ENCODE data around the gene HHAT.

HHAT gene

GRCh38 chr1:210437111-210437510 is 108.4 kb downstream of the HHAT start:
- no peak for DNase-seq (ENCODE audit: low read depth in 4 of 4, low spot score in 1 of 4)

DNA sequence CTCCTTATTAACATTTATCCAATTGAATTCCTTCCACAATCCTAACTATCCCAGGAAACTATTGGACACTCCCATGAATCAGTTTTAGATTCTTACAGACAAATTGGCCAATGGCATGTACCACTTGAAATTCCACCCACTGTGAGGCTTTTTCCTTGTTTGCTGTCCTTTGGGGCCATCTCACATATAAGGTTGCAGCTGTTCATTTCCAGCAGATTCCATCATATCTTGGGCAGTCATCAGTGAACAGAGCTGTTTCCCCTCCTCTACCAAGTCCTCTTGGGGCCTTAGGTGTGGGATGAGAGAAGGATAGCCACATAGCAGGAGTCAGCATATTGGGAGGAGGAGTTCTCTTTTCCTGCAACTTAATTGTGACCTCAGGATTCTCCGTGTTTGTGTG is 109.1 kb downstream of the HHAT start:
- DNase-seq (ENCODE audit: low read depth in 4 of 4, low spot score in 1 of 4) = no peak

- DNase-seq (ENCODE audit: low read depth in 4 of 4, low spot score in 1 of 4) = no peak
Observed at GRCh38 chr1:210438928-210439841, 110.5 kb downstream of the HHAT start.

- DNase-seq (ENCODE audit: low read depth in 4 of 4, low spot score in 1 of 4) = no peak
Observed at GRCh38 chr1:210440081-210440480, 111.4 kb downstream of the HHAT start.

- no peak for DNase-seq (ENCODE audit: low read depth in 4 of 4, low spot score in 1 of 4)
Observed at GRCh38 chr1:210441028-210441427, 112.3 kb downstream of the HHAT start.

DNA sequence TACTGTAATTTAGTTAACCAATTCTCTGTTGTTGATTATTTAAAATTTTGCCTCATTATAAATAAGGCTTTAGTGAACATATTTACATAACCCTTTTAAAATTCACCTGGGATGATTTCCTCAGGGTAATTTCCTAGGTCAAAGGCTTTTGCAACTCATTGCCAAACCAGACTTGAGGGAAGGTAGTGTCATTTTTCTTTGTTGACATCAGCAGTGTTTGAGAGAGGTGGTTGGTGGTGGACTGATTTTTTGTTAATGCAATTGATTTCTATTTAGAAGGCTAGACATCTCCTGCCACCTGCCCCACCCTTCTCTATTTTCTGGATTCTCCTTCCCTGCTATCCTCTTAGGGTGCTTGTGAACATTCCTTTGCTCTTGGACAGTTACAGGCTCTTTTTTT is 116.8 kb downstream of the HHAT start:
- no peak for DNase-seq (ENCODE audit: low read depth in 4 of 4, low spot score in 1 of 4)

DNA sequence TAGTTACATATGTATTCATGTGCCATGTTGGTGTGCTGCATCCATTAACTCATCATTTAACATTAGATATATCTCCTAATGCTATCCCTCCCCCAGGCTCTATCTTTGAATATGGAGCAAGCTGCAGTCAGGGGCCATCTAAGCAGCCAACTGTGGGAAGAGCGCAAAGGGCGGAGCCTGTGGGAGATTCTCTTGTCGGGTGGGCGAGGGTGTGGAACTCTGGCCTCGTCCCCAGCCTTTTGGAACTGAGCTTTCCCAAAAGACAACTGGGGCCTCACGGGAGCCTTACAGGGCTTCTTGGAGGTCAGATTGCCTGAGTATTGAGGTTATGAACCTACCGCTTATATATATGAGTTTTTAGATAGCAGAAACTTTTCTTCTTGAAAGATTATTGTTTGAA is 117.2 kb downstream of the HHAT start:
- no peak for DNase-seq (ENCODE audit: low read depth in 4 of 4, low spot score in 1 of 4)

- peak; percentile 44 to 80 (median 59) for DNase-seq (ENCODE audit: low read depth in 4 of 4, low spot score in 1 of 4)
Observed at GRCh38 chr1:210446479-210446878, 117.8 kb downstream of the HHAT start.

- no peak for DNase-seq (ENCODE audit: low read depth in 4 of 4, low spot score in 1 of 4)
Observed at GRCh38 chr1:210447456-210448057, 118.9 kb downstream of the HHAT start.

DNA sequence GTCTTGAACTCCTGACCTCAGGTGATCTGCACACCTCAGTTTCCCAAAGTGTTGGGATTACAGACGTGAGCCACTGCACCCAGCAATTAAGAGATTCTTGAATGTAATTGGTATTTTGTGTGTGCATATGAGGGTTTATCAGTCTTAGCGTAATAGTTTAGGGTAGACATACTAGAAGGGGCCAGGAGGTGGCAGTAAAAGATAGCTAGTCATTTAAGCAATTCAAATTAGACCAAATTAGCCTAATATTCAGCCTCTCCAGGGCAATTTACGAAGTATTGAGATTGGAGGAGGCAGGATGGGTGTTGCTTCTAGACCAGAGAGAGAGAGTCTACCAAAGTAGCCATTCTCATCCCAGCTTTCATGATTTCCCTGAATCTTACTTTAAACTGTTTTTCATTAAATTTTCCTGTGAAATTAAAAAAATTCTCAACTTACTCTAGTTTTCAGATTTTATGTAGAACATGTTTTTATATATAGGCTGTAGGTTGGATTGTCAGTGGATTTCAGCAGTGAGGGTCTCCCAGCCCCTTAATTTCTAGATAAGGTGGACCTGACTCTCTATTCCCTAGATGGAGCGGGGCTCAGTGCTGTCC is 119.7 kb downstream of the HHAT start:
- DNase-seq (ENCODE audit: low read depth in 4 of 4, low spot score in 1 of 4) = no peak

- no peak for DNase-seq (ENCODE audit: low read depth in 4 of 4, low spot score in 1 of 4)
Observed at GRCh38 chr1:210455840-210456603, 127.3 kb downstream of the HHAT start.

DNA sequence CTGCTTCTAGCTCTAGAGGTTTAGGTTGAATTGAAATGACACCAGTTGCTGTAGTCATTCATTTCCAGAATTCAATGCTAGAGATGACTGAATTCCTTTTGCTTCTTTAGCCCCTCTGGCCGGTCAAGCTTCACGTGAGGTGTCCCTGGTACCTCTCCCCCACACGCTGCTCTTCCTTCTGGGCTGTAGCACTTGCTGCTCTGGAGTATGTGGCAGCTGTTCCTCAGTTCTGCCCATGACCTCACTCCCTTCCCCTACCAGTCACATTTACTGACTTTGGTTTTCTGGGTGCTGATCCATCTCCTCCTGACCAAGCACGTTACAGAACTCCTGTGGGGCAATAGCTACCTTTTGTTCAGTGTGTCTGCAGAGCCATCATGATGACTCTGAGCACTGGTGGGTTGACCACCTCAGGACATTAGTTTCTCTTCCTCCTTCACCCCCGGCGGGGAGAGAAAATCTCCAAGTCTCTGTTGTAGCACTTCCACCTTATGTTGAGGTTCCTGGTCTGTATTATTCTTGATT is 128.1 kb downstream of the HHAT start:
- no peak for DNase-seq (ENCODE audit: low read depth in 4 of 4, low spot score in 1 of 4)

DNA sequence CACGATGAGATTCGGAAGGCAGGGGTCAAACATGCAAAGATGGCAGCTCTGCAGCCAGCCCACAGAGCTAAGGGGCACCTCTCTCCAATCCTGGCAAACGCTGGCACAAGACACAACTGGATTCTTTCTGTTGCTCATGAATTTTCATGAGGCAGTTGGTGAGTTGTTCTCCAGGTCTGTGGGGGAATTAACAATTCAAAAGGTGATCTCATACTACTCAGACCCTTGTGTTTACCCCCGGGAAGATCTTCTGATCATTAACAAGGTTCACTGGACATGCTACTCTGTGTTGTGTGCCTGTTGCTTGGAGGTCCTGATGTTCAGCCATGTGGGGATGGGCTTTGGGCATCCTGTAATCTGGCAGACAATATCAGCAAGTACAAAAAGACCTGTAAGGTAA is 128.9 kb downstream of the HHAT start:
- no peak for DNase-seq (ENCODE audit: low read depth in 4 of 4, low spot score in 1 of 4)

GRCh38 chr1:210464519-210465039 is 135.9 kb downstream of the HHAT start:
- DNase-seq (ENCODE audit: low read depth in 4 of 4, low spot score in 1 of 4) = no peak

DNA sequence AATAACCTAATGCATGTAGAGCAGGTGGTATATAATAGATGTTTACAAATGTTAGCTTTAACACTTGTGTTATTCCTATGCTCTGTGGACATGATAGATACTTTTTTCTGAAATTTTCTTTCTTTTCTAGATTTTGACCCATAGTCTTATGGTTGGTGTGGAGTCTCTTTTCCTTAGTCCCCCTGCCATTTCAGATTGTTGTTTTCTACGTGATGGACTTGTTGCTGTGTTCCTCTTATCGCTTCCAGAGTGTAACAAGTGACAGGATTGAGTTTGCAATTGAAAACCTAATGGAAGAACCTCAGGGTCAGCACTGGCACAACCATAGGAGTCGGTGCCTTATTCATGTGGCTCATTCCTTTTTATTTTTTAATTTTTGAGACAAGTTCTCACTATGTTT is 136.4 kb downstream of the HHAT start:
- no peak for DNase-seq (ENCODE audit: low read depth in 4 of 4, low spot score in 1 of 4)

DNA sequence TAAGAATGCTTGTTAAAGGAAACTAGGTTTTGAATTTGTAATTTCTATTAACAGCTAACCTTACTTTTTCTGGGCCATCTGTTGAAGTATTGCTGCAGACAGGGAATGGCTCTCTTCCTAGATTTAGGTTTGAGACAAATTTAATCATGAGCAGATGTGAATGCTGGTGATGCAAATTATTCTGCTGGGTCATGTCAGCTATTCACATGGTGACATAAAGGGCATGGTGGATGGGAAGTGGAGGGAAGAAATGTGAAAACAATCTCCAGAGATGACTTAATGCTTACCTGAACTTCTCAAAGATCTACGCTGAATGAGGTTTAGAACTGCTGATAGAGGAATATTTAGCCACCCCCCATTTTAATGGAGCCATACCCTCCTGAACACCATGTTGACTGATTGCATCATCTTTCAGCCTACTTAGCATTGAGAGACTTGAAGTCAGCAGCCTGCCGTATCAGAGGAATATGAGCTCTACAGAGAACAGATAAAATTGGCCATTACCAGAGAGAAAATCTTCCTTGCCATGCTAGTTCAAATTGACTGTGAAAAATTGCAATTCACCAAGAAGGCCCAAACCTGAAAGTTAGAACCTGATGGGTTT is 138.8 kb downstream of the HHAT start:
- no peak for DNase-seq (ENCODE audit: low read depth in 4 of 4, low spot score in 1 of 4)

DNA sequence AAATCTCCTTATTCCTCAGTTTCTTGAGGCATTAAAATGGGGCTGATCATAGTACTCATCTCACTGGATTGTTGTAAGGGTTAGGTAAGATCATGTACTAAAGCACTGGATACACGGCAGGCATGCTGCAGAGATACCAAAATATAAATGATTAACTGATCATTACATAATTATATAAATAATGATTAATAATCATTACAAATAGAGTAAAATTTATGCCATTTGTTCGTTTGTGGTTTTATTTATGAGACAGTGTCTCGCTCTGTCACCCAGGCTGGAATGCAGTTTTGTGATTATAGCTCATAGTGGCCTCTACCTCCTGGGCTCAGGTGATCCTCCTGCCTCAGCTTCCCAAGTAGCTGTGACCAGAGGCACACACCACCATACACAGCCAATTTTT is 140.7 kb downstream of the HHAT start:
- no peak for DNase-seq (ENCODE audit: low read depth in 4 of 4, low spot score in 1 of 4)

- no peak for DNase-seq (ENCODE audit: low read depth in 4 of 4, low spot score in 1 of 4)
Observed at GRCh38 chr1:210475321-210475720, 146.6 kb downstream of the HHAT start.

GRCh38 chr1:210475806-210476205 is 147.1 kb downstream of the HHAT start:
- no peak for DNase-seq (ENCODE audit: low read depth in 4 of 4, low spot score in 1 of 4)

DNA sequence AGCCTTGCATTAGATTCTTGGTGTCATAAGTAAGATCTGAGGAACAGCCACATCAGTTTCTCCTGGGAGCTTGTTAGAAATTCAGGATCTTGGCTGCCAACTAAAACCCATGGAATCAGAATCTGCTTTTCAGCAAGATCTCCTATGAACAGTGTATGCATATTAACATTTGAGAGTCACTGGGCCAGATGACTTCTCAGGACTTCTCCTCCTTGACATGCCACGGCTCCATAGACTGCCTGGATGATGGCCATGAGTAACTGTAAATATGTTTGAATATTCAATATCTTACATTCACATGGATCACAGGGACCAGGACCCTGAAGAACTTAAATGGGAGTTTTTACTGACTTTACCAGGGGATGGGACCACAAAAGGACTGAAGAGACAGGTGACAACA is 148.0 kb downstream of the HHAT start:
- no peak for DNase-seq (ENCODE audit: low read depth in 4 of 4, low spot score in 1 of 4)

Data from stimulated activated CD4-positive, alpha-beta T cell treated with anti-CD3 and anti-CD28 coated beads, Interleukin-1b, Interleukin-23, amount 100 ng/mL, for 24 hours (primary cell).